Spleen (tissue), 11 donors: ENCODE measurements around the gene PTGES2. TPM values are rescaled to one million over a fixed set of nuclear protein-coding genes. Genes with fewer than 3 reads are reported as not detected.
A peak's percentile ranks its signal among the peaks of the same experiment; 100 is the strongest.

ENCODE experiments used
- DNase-seq: peaks from one replicate; pipeline ENCODE4 v3.0.0-alpha.2; 2020
- H3K27ac ChIP-seq, 8 donors: fragments of 200-600 bp; sonication (generic) in 7 of 8; 1 replicate in 4 of 8; 2 replicates in 4 of 8; pipeline versions ENCODE4 v1.5.0 to v1.8.0; 2016 to 2021; ENCODE audit warnings: inconsistent platforms in 4 of 8, mild to moderate bottlenecking in 4 of 8, moderate library complexity in 1 of 8
- H3K27me3 ChIP-seq, 7 donors: fragments of 200-600 bp; sonication (generic) in 6 of 7; replicated peaks in 1 of 7; 1 replicate in 4 of 7; 2 replicates in 3 of 7; pipeline versions ENCODE4 v1.5.0 to v1.8.0; 2016 to 2021; ENCODE audit warnings: inconsistent platforms in 3 of 7, mild to moderate bottlenecking in 1 of 7
- H3K36me3 ChIP-seq, 6 donors: fragments of 200-600 bp; sonication (generic) in 5 of 6; 1 replicate in 4 of 6; 2 replicates in 2 of 6; pipeline versions ENCODE4 v1.5.0 to v1.8.0; 2016 to 2021; ENCODE audit warnings: inconsistent platforms in 2 of 6
- H3K4me1 ChIP-seq, 6 donors: fragments of 200-600 bp; sonication (generic) in 5 of 6; 1 replicate in 3 of 6; 2 replicates in 3 of 6; pipeline versions ENCODE4 v1.5.0 to v1.8.0; 2016 to 2021; ENCODE audit warnings: inconsistent platforms in 3 of 6
- H3K4me3 ChIP-seq, 8 donors: fragments of 200-600 bp; sonication (generic) in 7 of 8; 1 replicate in 4 of 8; 2 replicates in 4 of 8; pipeline versions ENCODE4 v1.5.0 to v1.8.0; 2016 to 2021; ENCODE audit warnings: inconsistent platforms in 4 of 8, mild to moderate bottlenecking in 4 of 8, moderate library complexity in 2 of 8
- H3K9me3 ChIP-seq, 8 donors: fragments of 200-600 bp; sonication (generic) in 7 of 8; 1 replicate in 4 of 8; 2 replicates in 4 of 8; pipeline versions ENCODE4 v1.5.0 to v1.8.0; 2016 to 2021; ENCODE audit warnings: inconsistent platforms in 4 of 8
- CTCF ChIP-seq, 11 experiments: fragments of 200-600 bp in 7 of 11; fragments of 450-650 bp in 4 of 11; sonication (generic) in 4 of 11; IDR thresholded peaks in 8 of 11; conservative IDR thresholded peaks in 3 of 11; 1 replicate in 7 of 11; 2 replicates in 4 of 11; pipeline versions ENCODE4 v1.4.0 to v1.8.0; 2016 to 2021; ENCODE audit warnings: antibody characterized with exemption in 11 of 11, inconsistent platforms in 4 of 11, mild to moderate bottlenecking in 1 of 11
- POLR2A ChIP-seq, 3 donors: fragments of 450-650 bp; IDR thresholded peaks; one replicate each; pipeline ENCODE4 v1.5.1; 2017; ENCODE audit warnings: antibody characterized with exemption in 3 of 3, mild to moderate bottlenecking in 1 of 3
- POLR2AphosphoS5 ChIP-seq, 3 donors: sonication (generic); formaldehyde crosslinking; IDR thresholded peaks; one replicate each; pipeline ENCODE4 v1.5.1; 2017; ENCODE audit warnings: antibody characterized with exemption in 3 of 3
- WGBS, 5 donors: extraction: QIAGEN DNeasy Blood & Tissue Kit in 3 of 5; methylation state at CpG; one replicate each; pipeline versions ENCODE4 v1.1.5 to v1.1.7; 2013 to 2018; 5-methylcytosine and 5-hydroxymethylcytosine counted together
- intact Hi-C: fragments of 100-400 bp; cut with DNase I; formaldehyde crosslinking; loops from one replicate; pipeline ENCODE4 v1.15.0; 2023; ENCODE audit warnings: low total_unique reads
- polyA plus RNA-seq, 3 donors: library from polyadenylated mRNA; stranded (reverse); fragments of 200-250 nt; gene quantifications; one replicate each; pipeline ENCODE4 v1.2.1, GENCODE V29; 2013
- total RNA-seq, 7 donors: library from RNA; depleted of rRNA in 3 of 7; stranded (reverse); fragments of >200 nt in 3 of 7; fragmentation: NEBNext Ultra II Directional in 4 of 7; extraction: Animal tissue kit (Norgen Biotek cat#: 25700) in 4 of 7; gene quantifications; one replicate each; pipeline versions ENCODE4 v1.1.0 to v1.2.1, GENCODE V29; 2016 to 2021
- donor health status: healthy with polysubstance abuse.
- donor health status: DM: no; HTN: no; CAD: no; lungs with moderate emphysema.
- donor health status: DM: no; HTN: no; CAD: no.
- donor health status: Bipolar disorder and iron deficiency.
- donor health status: healthy.
- donor health status: DM: no; HTN: no; CAD: no.
- donor health status: DM: yes; HTN: yes; CAD: no.

PTGES2 gene
- total and polyA plus RNA-seq, 10 donors: 45.2 to 71.2 (median 56.5) TPM

GRCh38 chr9:128151309-128152132 lies 24.0 kb upstream of the PTGES2 start:
- TF ChIP-seq CTCF (IDR thresholded peaks at IDR 0.05 in 8 of 11, conservative IDR thresholded peaks at IDR 0.05 in 3 of 11) (no peak), POLR2AphosphoS5 (IDR thresholded peaks at IDR 0.05) (no peak), POLR2A (IDR thresholded peaks at IDR 0.05) (no peak)
- H3K36me3 ChIP-seq: no peaks in the 10 kb centered on the region
- intact Hi-C loops: no loop called here
- peaks cover 0 to 37% (median 4%) of the 10 kb centered on the region in 6 donors for H3K4me1 ChIP-seq
- H3K27me3 ChIP-seq: no peaks in the 10 kb centered on the region
- 82 to 92% (median 88%) methylated on average over 9 to 18 of the region's 18 CpGs for WGBS, 5 donors
- DNase-seq: peak; percentile 63
- H3K27ac ChIP-seq: peak overlapping the region in 3 of 8 donors; percentile 52 to 73 (median 69)
- H3K9me3 ChIP-seq: no peaks in the 10 kb centered on the region
- no peak overlapping the region for H3K4me3 ChIP-seq

GRCh38 chr9:128150594-128151308 lies 23.2 kb upstream of the PTGES2 start:
- TF ChIP-seq CTCF (IDR thresholded peaks at IDR 0.05 in 8 of 11, conservative IDR thresholded peaks at IDR 0.05 in 3 of 11) (peak in 4 of 11 experiments; percentile 19 to 44 (median 36)), POLR2A (IDR thresholded peaks at IDR 0.05) (no peak)
- peaks cover 0 to 37% (median 4%) of the 10 kb centered on the region in 6 donors for H3K4me1 ChIP-seq
- H3K27me3 ChIP-seq: no peaks in the 10 kb centered on the region
- peak overlapping the region in 4 of 8 donors; percentile 16 to 73 (median 60) for H3K27ac ChIP-seq
- no peaks in the 10 kb centered on the region for H3K36me3 ChIP-seq
- 68 to 79% (median 71%) methylated on average over 17 to 19 of the region's 19 CpGs for WGBS, 5 donors
- no peaks in the 10 kb centered on the region for H3K9me3 ChIP-seq
- H3K4me3 ChIP-seq: peak overlapping the region in 1 of 8 donors; percentile 22
- intact Hi-C loops: no loop called here
- peak; percentile 73 for DNase-seq

DNA sequence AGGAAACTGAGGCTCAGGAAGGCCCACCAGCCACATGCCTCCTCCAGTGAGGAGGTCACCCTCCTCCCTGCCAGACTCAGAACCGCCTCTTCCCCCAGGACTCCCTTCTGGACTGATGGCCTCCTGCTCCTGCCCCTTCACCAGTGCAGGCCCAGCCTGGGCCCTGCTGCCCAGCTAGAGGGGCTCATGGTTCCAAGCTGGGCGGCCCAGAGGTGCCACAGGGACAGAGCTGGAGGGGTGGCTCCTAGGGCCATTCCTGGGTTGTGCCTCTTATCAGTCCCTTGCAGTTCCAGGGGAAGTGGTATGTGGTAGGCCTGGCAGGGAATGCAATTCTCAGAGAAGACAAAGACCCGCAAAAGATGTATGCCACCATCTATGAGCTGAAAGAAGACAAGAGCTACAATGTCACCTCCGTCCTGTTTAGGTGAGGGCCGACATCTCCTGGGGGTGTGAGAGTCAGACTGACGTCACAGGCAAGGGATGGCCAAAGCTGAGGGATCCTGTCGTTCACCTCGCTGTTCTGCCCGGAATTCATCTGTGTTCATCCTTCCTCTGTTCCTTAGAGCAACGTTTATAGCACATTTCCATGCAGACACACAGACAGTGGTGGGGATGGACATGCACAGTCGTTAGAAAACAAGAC lies 22.5 kb upstream of the PTGES2 start:
- peak overlapping the region in 5 of 8 donors; percentile 16 to 73 (median 58) for H3K27ac ChIP-seq
- no peaks in the 10 kb centered on the region for H3K9me3 ChIP-seq
- H3K27me3 ChIP-seq: no peaks in the 10 kb centered on the region
- intact Hi-C loops: no loop called here
- H3K36me3 ChIP-seq: no peaks in the 10 kb centered on the region
- WGBS, 5 donors: 42 to 63% (median 47%) methylated on average over 10 to 11 of the region's 11 CpGs
- peak overlapping the region in 1 of 8 donors; percentile 22 for H3K4me3 ChIP-seq
- DNase-seq: peak; percentile 55
- peaks cover 0 to 42% (median 4%) of the 10 kb centered on the region in 6 donors for H3K4me1 ChIP-seq
- TF ChIP-seq POLR2A (IDR thresholded peaks at IDR 0.05) (no peak), CTCF (IDR thresholded peaks at IDR 0.05 in 8 of 11, conservative IDR thresholded peaks at IDR 0.05 in 3 of 11) (no peak), POLR2AphosphoS5 (IDR thresholded peaks at IDR 0.05) (no peak)
